ENCODE results near the gene CNTRL. TPM values are rescaled to one million over a fixed set of nuclear protein-coding genes. Genes with fewer than 3 reads are reported as not detected.
"Not testable (repeated sequence)": the region's sequence is repeated elsewhere in the genome, so short reads cannot be mapped to it uniquely, and the experiment has no call there.

The CNTRL gene
- total RNA-seq, 1 experiment from 2014 or later, result 11.6 TPM

DNA sequence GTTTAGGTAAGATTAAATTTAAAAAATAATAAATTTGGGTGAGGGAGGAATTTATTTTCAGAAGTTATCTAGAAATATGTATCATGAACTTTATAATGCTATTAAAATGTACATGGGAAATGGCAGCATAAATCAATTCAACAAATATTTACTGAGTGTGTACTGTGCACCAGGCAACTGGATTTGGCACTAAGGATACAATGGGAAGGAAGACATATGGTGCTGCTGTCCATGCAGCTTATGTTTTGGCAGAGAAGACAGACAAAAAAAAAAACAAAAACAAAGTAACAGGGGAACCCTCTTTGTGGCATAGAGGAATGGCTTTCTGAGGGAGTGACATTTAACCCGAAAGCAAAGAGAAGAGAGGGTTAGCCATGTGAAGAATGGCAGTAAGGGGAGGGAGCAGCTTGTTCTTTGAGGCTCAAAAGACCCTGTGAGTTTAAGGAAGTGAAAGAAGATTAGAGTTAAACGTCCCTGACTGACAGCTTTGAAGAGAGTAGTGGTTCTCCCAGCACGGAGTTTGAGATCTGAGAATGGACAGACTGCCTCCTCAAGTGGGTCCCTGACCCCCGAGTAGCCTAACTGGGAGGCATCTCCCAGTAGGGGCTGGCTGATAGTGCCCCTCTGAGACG, 23.9 kb downstream of the CNTRL start:
- no peak overlapping the region for H2BK20ac ChIP-seq (ENCODE audit: low read depth, low read length, poor library complexity, severe bottlenecking)
- no peak overlapping the region for H2BK5ac ChIP-seq (ENCODE audit: insufficient read length, low read length)
- H3K9ac ChIP-seq (ENCODE audit: extremely low read depth, insufficient read length, low read length), result no peak overlapping the region
- Mint-ChIP-seq H3K9me3 (peaks cover 13 to 29% of the 10 kb centered on the region in 2 experiments), H3K27me3 (ENCODE audit: low read depth) (peaks cover 8% of the 10 kb centered on the region), H3K4me1 (no peaks in the 10 kb centered on the region), H3K36me3 (ENCODE audit: insufficient read depth in 1 of 3, low read depth in 3 of 3) (peaks cover 25 to 42% (median 37%) of the 10 kb centered on the region in 3 experiments), H3K27ac (no peak overlapping the region), H3K4me3 (no peak overlapping the region)
- H2BK15ac ChIP-seq (ENCODE audit: low read depth, low read length), result no peak overlapping the region
- no peaks in the 10 kb centered on the region for H3K79me2 ChIP-seq (ENCODE audit: insufficient read depth, low read length)
- no peak for DNase-seq
- no peak overlapping the region for H3K23ac ChIP-seq (ENCODE audit: insufficient read length, low read depth, low read length)
- H3K4me2 ChIP-seq (ENCODE audit: insufficient read depth, insufficient read length, low read length), result no peak overlapping the region
- no peaks in the 10 kb centered on the region for H4K20me1 ChIP-seq (ENCODE audit: control insufficient read depth, insufficient read depth, insufficient read length)
- no peak overlapping the region for H3K56ac ChIP-seq (ENCODE audit: insufficient read length, low read depth, low read length)
- no peaks in the 10 kb centered on the region for H3K4me1 ChIP-seq (ENCODE audit: insufficient read depth, low read length)
- no CpG with 5 or more reads among the region's 5 CpGs for WGBS (ENCODE audit: extremely low coverage, insufficient read length, low lambda C conversion rate)
- H2BK12ac ChIP-seq (ENCODE audit: insufficient read length, low read depth, low read length), result no peak overlapping the region
- no peaks in the 10 kb centered on the region for H3K23me2 ChIP-seq (ENCODE audit: insufficient read length, low read depth, low read length, poor library complexity, severe bottlenecking)
- no peak overlapping the region for H2BK120ac ChIP-seq (ENCODE audit: low read depth, low read length, poor library complexity, severe bottlenecking)
- no peaks in the 10 kb centered on the region for H3K9me3 ChIP-seq (ENCODE audit: control insufficient read depth, low read depth, low read length)
- no peak overlapping the region for H3K18ac ChIP-seq (ENCODE audit: insufficient read length, low read depth, low read length)
- no peak overlapping the region for H3K4ac ChIP-seq (ENCODE audit: low read depth, low read length)
- H2AFZ ChIP-seq (ENCODE audit: low read length), result no peak overlapping the region
- H3K79me1 ChIP-seq (ENCODE audit: insufficient read depth, low read depth, low read length, poor library complexity, severe bottlenecking), result no peaks in the 10 kb centered on the region
- H4K8ac ChIP-seq (replicated peaks; ENCODE audit: insufficient read length, low read depth, low read length), result no peak overlapping the region
- no peak overlapping the region for H2AK5ac ChIP-seq (ENCODE audit: insufficient read length, low read length)
- no peak overlapping the region for H3T11ph ChIP-seq (ENCODE audit: low read length)
- no peak overlapping the region for H3K27ac ChIP-seq (ENCODE audit: insufficient read length, low read depth, low read length)
- H3K27me3 ChIP-seq (ENCODE audit: insufficient read depth, low read length), result no peaks in the 10 kb centered on the region
- H4K5ac ChIP-seq (ENCODE audit: insufficient read length, low read depth, low read length), result no peak overlapping the region
- TF ChIP-seq, protein P1, sequence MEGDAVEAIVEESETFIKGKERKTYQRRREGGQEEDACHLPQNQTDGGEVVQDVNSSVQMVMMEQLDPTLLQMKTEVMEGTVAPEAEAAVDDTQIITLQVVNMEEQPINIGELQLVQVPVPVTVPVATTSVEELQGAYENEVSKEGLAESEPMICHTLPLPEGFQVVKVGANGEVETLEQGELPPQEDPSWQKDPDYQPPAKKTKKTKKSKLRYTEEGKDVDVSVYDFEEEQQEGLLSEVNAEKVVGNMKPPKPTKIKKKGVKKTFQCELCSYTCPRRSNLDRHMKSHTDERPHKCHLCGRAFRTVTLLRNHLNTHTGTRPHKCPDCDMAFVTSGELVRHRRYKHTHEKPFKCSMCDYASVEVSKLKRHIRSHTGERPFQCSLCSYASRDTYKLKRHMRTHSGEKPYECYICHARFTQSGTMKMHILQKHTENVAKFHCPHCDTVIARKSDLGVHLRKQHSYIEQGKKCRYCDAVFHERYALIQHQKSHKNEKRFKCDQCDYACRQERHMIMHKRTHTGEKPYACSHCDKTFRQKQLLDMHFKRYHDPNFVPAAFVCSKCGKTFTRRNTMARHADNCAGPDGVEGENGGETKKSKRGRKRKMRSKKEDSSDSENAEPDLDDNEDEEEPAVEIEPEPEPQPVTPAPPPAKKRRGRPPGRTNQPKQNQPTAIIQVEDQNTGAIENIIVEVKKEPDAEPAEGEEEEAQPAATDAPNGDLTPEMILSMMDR (conservative IDR thresholded peaks at IDR 0.05), result no peak
- no peak overlapping the region for H4K91ac ChIP-seq (ENCODE audit: insufficient read length, low read depth, low read length)
- no peak overlapping the region for H3K14ac ChIP-seq (ENCODE audit: insufficient read depth, low read length)

GRCh38 chr9:121104054-121104453, 29.3 kb downstream of the CNTRL start:
- H2AFZ ChIP-seq (ENCODE audit: low read length); H4K91ac ChIP-seq (ENCODE audit: insufficient read length, low read depth, low read length); H3K79me1 ChIP-seq (ENCODE audit: insufficient read depth, low read depth, low read length, poor library complexity, severe bottlenecking); H3K4me2 ChIP-seq (ENCODE audit: insufficient read depth, insufficient read length, low read length); H3K4me1 Mint-ChIP-seq; H3K27ac ChIP-seq (ENCODE audit: insufficient read length, low read depth, low read length); H3K9me3 ChIP-seq (ENCODE audit: control insufficient read depth, low read depth, low read length); H4K20me1 ChIP-seq (ENCODE audit: control insufficient read depth, insufficient read depth, insufficient read length); H3T11ph ChIP-seq (ENCODE audit: low read length); H3K4ac ChIP-seq (ENCODE audit: low read depth, low read length); H3K27me3 Mint-ChIP-seq (ENCODE audit: low read depth); DNase-seq; H3K14ac ChIP-seq (ENCODE audit: insufficient read depth, low read length); H2AK5ac ChIP-seq (ENCODE audit: insufficient read length, low read length); H4K8ac ChIP-seq (replicated peaks; ENCODE audit: insufficient read length, low read depth, low read length); H3K4me3 Mint-ChIP-seq; H4K5ac ChIP-seq (ENCODE audit: insufficient read length, low read depth, low read length); H3K23me2 ChIP-seq (ENCODE audit: insufficient read length, low read depth, low read length, poor library complexity, severe bottlenecking); H2BK20ac ChIP-seq (ENCODE audit: low read depth, low read length, poor library complexity, severe bottlenecking); H2BK15ac ChIP-seq (ENCODE audit: low read depth, low read length); H2BK120ac ChIP-seq (ENCODE audit: low read depth, low read length, poor library complexity, severe bottlenecking); H3K4me1 ChIP-seq (ENCODE audit: insufficient read depth, low read length); H3K27ac Mint-ChIP-seq; H2BK12ac ChIP-seq (ENCODE audit: insufficient read length, low read depth, low read length); H3K18ac ChIP-seq (ENCODE audit: insufficient read length, low read depth, low read length); H3K79me2 ChIP-seq (ENCODE audit: insufficient read depth, low read length); H3K27me3 ChIP-seq (ENCODE audit: insufficient read depth, low read length); H3K23ac ChIP-seq (ENCODE audit: insufficient read length, low read depth, low read length); H2BK5ac ChIP-seq (ENCODE audit: insufficient read length, low read length); H3K56ac ChIP-seq (ENCODE audit: insufficient read length, low read depth, low read length); H3K9ac ChIP-seq (ENCODE audit: extremely low read depth, insufficient read length, low read length): not testable (repeated sequence)
- WGBS (ENCODE audit: extremely low coverage, insufficient read length, low lambda C conversion rate), result no CpG with 5 or more reads among the region's 5 CpGs
- Mint-ChIP-seq H3K9me3 (peaks cover 13 to 26% of the 10 kb centered on the region in 2 experiments), H3K36me3 (ENCODE audit: insufficient read depth in 1 of 3, low read depth in 3 of 3) (peaks cover 20 to 32% (median 31%) of the 10 kb centered on the region in 3 experiments)
